HepG2 (cell line): ENCODE results near the gene SAC3D1. TPM values are rescaled to one million over a fixed set of nuclear protein-coding genes. Genes with fewer than 3 reads are reported as not detected.

Experiments
- BCL6 ChIP-seq: IDR thresholded peaks from 2 replicates; pipeline ENCODE4 v1.6.1; 2016; ENCODE audit warnings: missing genetic modification reagents, missing compliant biosample characterization
- BORCS8-MEF2B ChIP-seq: sonication (generic); formaldehyde crosslinking; IDR thresholded peaks from 2 replicates; pipeline ENCODE4 v1.8.0; 2022; ENCODE audit warnings: mild to moderate bottlenecking, missing genetic modification reagents
- CREB3 ChIP-seq: sonication (generic); formaldehyde crosslinking; IDR thresholded peaks from 2 replicates; pipeline ENCODE4 v1.5.0; 2020; ENCODE audit warnings: missing genetic modification reagents
- ELF1 ChIP-seq: sonication (generic); formaldehyde crosslinking; IDR thresholded peaks from 2 replicates; pipeline ENCODE4 v1.4.0; 2020; ENCODE audit warnings: missing genetic modification reagents
- GTF3A ChIP-seq: sonication (generic); formaldehyde crosslinking; conservative IDR thresholded peaks from 2 replicates; pipeline ENCODE4 v1.4.0; 2020; ENCODE audit warnings: mild to moderate bottlenecking, missing genetic modification reagents
- HDAC2 ChIP-seq: sonication (generic); formaldehyde crosslinking; IDR thresholded peaks from 2 replicates; pipeline ENCODE4 v1.4.0; 2020; ENCODE audit warnings: missing genetic modification reagents
- JUN ChIP-seq: sonication (generic); formaldehyde crosslinking; IDR thresholded peaks from 2 replicates; pipeline ENCODE4 v1.4.0; 2020; ENCODE audit warnings: mild to moderate bottlenecking, missing genetic modification reagents
- KAT2B ChIP-seq: fragments of 150-350 bp; IDR thresholded peaks from 2 replicates; pipeline ENCODE4 v1.6.1; 2014; ENCODE audit warnings: low read depth, low read length, borderline replicate concordance
- KDM5B ChIP-seq: sonication (generic); formaldehyde crosslinking; IDR thresholded peaks from 2 replicates; pipeline ENCODE4 v1.4.0; 2020; ENCODE audit warnings: missing genetic modification reagents, mild to moderate bottlenecking, borderline replicate concordance
- KLF15 ChIP-seq: sonication (generic); formaldehyde crosslinking; IDR thresholded peaks from 2 replicates; pipeline ENCODE4 v1.8.1; 2023; ENCODE audit warnings: borderline replicate concordance, mild to moderate bottlenecking, inconsistent platforms, missing genetic modification reagents, mixed read lengths
- LCORL ChIP-seq, 2 experiments: fragments of 450-650 bp in 1 of 2; sonication (generic) in 1 of 2; formaldehyde crosslinking in 1 of 2; IDR thresholded peaks; 2 replicates each; pipeline versions ENCODE4 v1.5.0 to v1.6.1; 2017 to 2020; ENCODE audit warnings: antibody characterized with exemption in 1 of 2, missing genetic modification reagents in 1 of 2
- MEIS1 ChIP-seq: sonication (generic); formaldehyde crosslinking; IDR thresholded peaks from 2 replicates; pipeline ENCODE4 v1.9.0; 2021; ENCODE audit warnings: mild to moderate bottlenecking, missing genetic modification reagents, moderate library complexity, borderline replicate concordance
- NFKB2 ChIP-seq: sonication (generic); formaldehyde crosslinking; IDR thresholded peaks from 2 replicates; pipeline ENCODE4 v1.4.0; 2020; ENCODE audit warnings: missing genetic modification reagents, borderline replicate concordance
- POLR2AphosphoS5 ChIP-seq: IDR thresholded peaks from 2 replicates; pipeline ENCODE4 v1.6.1; 2012; ENCODE audit warnings: low read depth, low read length
- TEAD3 ChIP-seq: optimal IDR thresholded peaks from 2 replicates; pipeline ENCODE3; 2016; ENCODE audit warnings: borderline replicate concordance
- TERF1 ChIP-seq: sonication (generic); formaldehyde crosslinking; IDR thresholded peaks from 2 replicates; pipeline ENCODE4 v1.8.0; 2022; ENCODE audit warnings: mild to moderate bottlenecking, missing genetic modification reagents, moderate library complexity
- ZBTB39 ChIP-seq: sonication (generic); formaldehyde crosslinking; IDR thresholded peaks from 2 replicates; pipeline ENCODE4 v1.5.0; 2020; ENCODE audit warnings: missing genetic modification reagents
- ZFP90 ChIP-seq: sonication (generic); formaldehyde crosslinking; IDR thresholded peaks from 2 replicates; pipeline ENCODE4 v1.8.0; 2022; ENCODE audit warnings: missing genetic modification reagents, mild to moderate bottlenecking, inconsistent platforms, borderline replicate concordance
- ZMYM2 ChIP-seq: sonication (generic); formaldehyde crosslinking; IDR thresholded peaks from 2 replicates; pipeline ENCODE4 v1.8.0; 2022; ENCODE audit warnings: mild to moderate bottlenecking, missing genetic modification reagents
- ZNF124 ChIP-seq: sonication (generic); formaldehyde crosslinking; IDR thresholded peaks from 2 replicates; pipeline ENCODE4 v1.4.0; 2020; ENCODE audit warnings: missing genetic modification reagents
- ZNF136 ChIP-seq: sonication (generic); formaldehyde crosslinking; IDR thresholded peaks from 2 replicates; pipeline ENCODE4 v1.8.1; 2022; ENCODE audit warnings: low read depth, mild to moderate bottlenecking, moderate library complexity, missing genetic modification reagents
- ZNF563 ChIP-seq: sonication (generic); formaldehyde crosslinking; IDR thresholded peaks from 2 replicates; pipeline ENCODE4 v1.8.0; 2022; ENCODE audit warnings: mild to moderate bottlenecking, moderate library complexity, missing genetic modification reagents
- ZNF639 ChIP-seq: conservative IDR thresholded peaks from 2 replicates; pipeline ENCODE4 v1.6.1; 2018; ENCODE audit warnings: missing genetic modification reagents
- ZNF816 ChIP-seq: sonication (generic); formaldehyde crosslinking; IDR thresholded peaks from 2 replicates; pipeline ENCODE4 v1.8.0; 2022; ENCODE audit warnings: missing genetic modification reagents, mild to moderate bottlenecking, borderline replicate concordance
- polyA plus RNA-seq, 8 experiments: library from polyadenylated mRNA; depleted of rRNA in 3 of 8; stranded (reverse) in 7 of 8; unstranded in 1 of 8; fragments of >200 nt; fragmentation: Illumina TruSeq in 4 of 8; extraction: Trizol in 4 of 8; gene quantifications; 2 replicates each; pipeline versions ENCODE4 v1.2.1 to v1.2.3, GENCODE V29; 2011 to 2016; ENCODE audit warnings: low read depth in 4 of 8, missing spikeins in 1 of 8, mixed read lengths in 1 of 8; ENCODE audit not compliant: insufficient read depth in 1 of 8
- total RNA-seq, 5 experiments: library from RNA; depleted of rRNA; stranded (reverse); fragments of >200 nt; fragmentation: Illumina TruSeq; extraction: Trizol; gene quantifications; 2 replicates each; pipeline ENCODE4 v1.2.3, GENCODE V29; 2016; ENCODE audit warnings: low read depth in 1 of 5

SAC3D1 gene
- total and polyA plus RNA-seq, 2 of the 13 experiments (the other 11 are each of a cell fraction or from before 2014, with no cell fraction given): 7.4 to 36.3 TPM

GRCh38 chr11:65027213-65028067 is 13.6 kb upstream of the SAC3D1 start, which contains the start of gene SNX15 (continued):
- no peak for TF ChIP-seq TERF1 (CRISPR knock-in tag)
- no peak for TF ChIP-seq GTF3A (CRISPR knock-in tag)
- TF ChIP-seq TEAD3: peak; percentile 6
- TF ChIP-seq ZNF639 (CRISPR knock-in tag): peak; percentile 62; the same call in 1 of the 2 replicates
- TF ChIP-seq CREB3 (CRISPR knock-in tag): no peak
- TF ChIP-seq ZNF816: peak; percentile 90; the same call in 1 of the 2 replicates
- TF ChIP-seq BCL6 (CRISPR knock-in tag): no peak; the same call in none of the 2 replicates
- peak; percentile 70; the same call in 1 of the 2 replicates for TF ChIP-seq ZBTB39 (CRISPR knock-in tag)
- TF ChIP-seq BORCS8-MEF2B (CRISPR knock-in tag): 0 out of 2 replicates have a peak, but pooled peaks have one; percentile 28
- peak; percentile 60; the same call in 1 of the 2 replicates for TF ChIP-seq HDAC2 (CRISPR knock-in tag)
- TF ChIP-seq ZNF563 (CRISPR knock-in tag): peak; percentile 66
- TF ChIP-seq MEIS1 (CRISPR knock-in tag): no peak
- TF ChIP-seq KAT2B: no peak
- TF ChIP-seq ZNF136 (CRISPR knock-in tag): peak; percentile 29; the same call in 1 of the 2 replicates
- TF ChIP-seq POLR2AphosphoS5: peak; percentile 69
- TF ChIP-seq JUN (CRISPR knock-in tag): no peak
- TF ChIP-seq ELF1 (CRISPR knock-in tag): peak; percentile 51; the same call in 1 of the 2 replicates
- TF ChIP-seq KDM5B (CRISPR knock-in tag): peak; percentile 90; the same call in 1 of the 2 replicates
- peak; percentile 88; the same call in 1 of the 2 replicates for TF ChIP-seq NFKB2 (CRISPR knock-in tag)
- TF ChIP-seq ZMYM2 (CRISPR knock-in tag): no peak
- TF ChIP-seq LCORL (IDR thresholded peaks at IDR 0.05): no peak
- peak; percentile 85 for TF ChIP-seq LCORL (CRISPR knock-in tag; IDR thresholded peaks at IDR 0.05)
- TF ChIP-seq ZNF124: no peak
- TF ChIP-seq ZFP90 (CRISPR knock-in tag): peak; percentile 55; the same call in 1 of the 2 replicates
- 0 out of 2 replicates have a peak, but pooled peaks have one; percentile 75 for TF ChIP-seq KLF15 (CRISPR knock-in tag)
